Body of pancreas (tissue), 4 donors: ENCODE data around the gene CIAPIN1. TPM values are rescaled to one million over a fixed set of nuclear protein-coding genes. Genes with fewer than 3 reads are reported as not detected.

Experiments used
- ATAC-seq: fragments of 150-250 bp; one replicate; pipeline ENCODE4 v1.9.1; 2016
- DNase-seq, 4 donors: peaks; one replicate each; pipeline ENCODE4 v3.0.0-alpha.2; 2019
- H3K27ac ChIP-seq, 4 donors: fragments of 200-600 bp; sonication (generic); 1 replicate in 3 of 4; 2 replicates in 1 of 4; pipeline versions ENCODE4 v1.5.1 to v1.6.1; 2016 to 2019; ENCODE audit warnings: mild to moderate bottlenecking in 1 of 4, mixed read lengths in 1 of 4, moderate library complexity in 1 of 4
- H3K27me3 ChIP-seq, 2 donors: fragments of 200-600 bp; sonication (generic); one replicate each; pipeline ENCODE4 v1.6.0; 2016; ENCODE audit warnings: mild to moderate bottlenecking in 1 of 2
- H3K36me3 ChIP-seq, 2 donors: fragments of 200-600 bp; sonication (generic); replicated peaks in 1 of 2; 2 replicates each; pipeline ENCODE4 v1.5.1; 2016; ENCODE audit warnings: low read depth in 2 of 2; ENCODE audit not compliant: insufficient read depth in 1 of 2
- H3K4me1 ChIP-seq: fragments of 200-600 bp; sonication (generic); one replicate; pipeline ENCODE4 v1.6.0; 2016
- H3K4me3 ChIP-seq, 2 donors: fragments of 200-600 bp; sonication (generic); 1 replicate in 1 of 2; 2 replicates in 1 of 2; pipeline ENCODE4 v1.5.1; 2016 to 2019
- H3K9me3 ChIP-seq, 3 donors: fragments of 200-600 bp; sonication (generic); 1 replicate in 2 of 3; 2 replicates in 1 of 3; pipeline ENCODE4 v1.5.1; 2016
- CTCF ChIP-seq, 7 experiments: fragments of 450-650 bp in 4 of 7; fragments of 200-600 bp in 3 of 7; sonication (generic) in 3 of 7; IDR thresholded peaks; one replicate each; pipeline ENCODE4 v1.5.1; 2016 to 2019; ENCODE audit warnings: antibody characterized with exemption in 7 of 7
- POLR2A ChIP-seq, 3 donors: fragments of 450-650 bp; IDR thresholded peaks; one replicate each; pipeline ENCODE4 v1.6.1; 2016; ENCODE audit warnings: antibody characterized with exemption in 3 of 3, mild to moderate bottlenecking in 2 of 3
- WGBS, 2 donors: methylation state at CpG; one replicate each; pipeline ENCODE4 v1.1.5; 2017; 5-methylcytosine and 5-hydroxymethylcytosine counted together
- intact Hi-C: fragments of 100-400 bp; cut with DNase I; formaldehyde crosslinking; loops from one replicate; pipeline ENCODE4 v1.15.1; 2023
- total RNA-seq, 2 donors: library from RNA; depleted of rRNA; stranded (reverse); fragments of >200 nt; gene quantifications; one replicate each; pipeline ENCODE4 v1.1.0, GENCODE V29; 2016

Gene CIAPIN1
- total RNA-seq, 2 donors from 2014 or later, result 13.5 to 19.4 TPM

- DNase-seq (no peak), ATAC-seq (no peak)
- Histone ChIP-seq H3K4me1 (peaks cover 36% of the 10 kb centered on the region), H3K9me3 (no peaks in the 10 kb centered on the region), H3K27me3 (no peaks in the 10 kb centered on the region), H3K4me3 (no peak overlapping the region), H3K36me3 (peaks cover 6 to 19% of the 10 kb centered on the region in 2 donors), H3K27ac (peak overlapping the region; percentile 9 to 68 (median 24))
- intact Hi-C loops, result no loop called here
- 81 to 85% methylated on average over 8 to 9 of the region's 9 CpGs for WGBS, 2 donors
- TF ChIP-seq POLR2A (IDR thresholded peaks at IDR 0.05) (no peak), CTCF (IDR thresholded peaks at IDR 0.05) (no peak)
Measured at GRCh38 chr16:57469917-57470470, 22.8 kb upstream of the CIAPIN1 start.

GRCh38 chr16:57469046-57469445, 21.9 kb upstream of the CIAPIN1 start:
- intact Hi-C loops, result no loop called here
- H3K4me3 ChIP-seq, result no peak overlapping the region
- H3K27me3 ChIP-seq, result no peaks in the 10 kb centered on the region
- DNase-seq (no peak), ATAC-seq (no peak)
- H3K27ac ChIP-seq, result no peak overlapping the region
- H3K36me3 ChIP-seq, result peaks cover 6 to 19% of the 10 kb centered on the region in 2 donors
- TF ChIP-seq CTCF (IDR thresholded peaks at IDR 0.05) (no peak), POLR2A (IDR thresholded peaks at IDR 0.05) (no peak)
- H3K4me1 ChIP-seq, result peaks cover 44% of the 10 kb centered on the region
- 82 to 87% methylated on average over 11 of the region's 11 CpGs for WGBS, 2 donors
- no peaks in the 10 kb centered on the region for H3K9me3 ChIP-seq

- Histone ChIP-seq H3K36me3 (peaks cover 6 to 17% of the 10 kb centered on the region in 2 donors), H3K27me3 (no peaks in the 10 kb centered on the region), H3K27ac (no peak overlapping the region), H3K4me3 (no peak overlapping the region), H3K9me3 (no peaks in the 10 kb centered on the region), H3K4me1 (peaks cover 51% of the 10 kb centered on the region)
- ATAC-seq (no peak), DNase-seq (no peak)
- intact Hi-C loops, result no loop called here
- no peak for TF ChIP-seq POLR2A (IDR thresholded peaks at IDR 0.05)
- TF ChIP-seq CTCF (IDR thresholded peaks at IDR 0.05), result no peak
- 80 to 89% methylated on average over 2 of the region's 2 CpGs for WGBS, 2 donors
Measured at GRCh38 chr16:57468346-57468745, 21.2 kb upstream of the CIAPIN1 start.

- no peak for TF ChIP-seq CTCF (IDR thresholded peaks at IDR 0.05)
- TF ChIP-seq POLR2A (IDR thresholded peaks at IDR 0.05), result no peak
- DNase-seq (no peak), ATAC-seq (no peak)
- intact Hi-C loops, result no loop called here
- Histone ChIP-seq H3K9me3 (no peaks in the 10 kb centered on the region), H3K4me1 (peaks cover 26% of the 10 kb centered on the region), H3K27me3 (no peaks in the 10 kb centered on the region), H3K4me3 (no peak overlapping the region), H3K36me3 (peaks cover 6 to 9% of the 10 kb centered on the region in 2 donors), H3K27ac (no peak overlapping the region)
- WGBS, 2 donors, result 77 to 86% methylated on average over 2 of the region's 2 CpGs
Measured at GRCh38 chr16:57464523-57464922, 17.3 kb upstream of the CIAPIN1 start.

- H3K4me1 ChIP-seq, result peaks cover 26% of the 10 kb centered on the region
- H3K27ac ChIP-seq, result peak overlapping the region; percentile 55 to 81 (median 76)
- H3K27me3 ChIP-seq, result no peaks in the 10 kb centered on the region
- 0% methylated on average over 4 to 16 of the region's 16 CpGs for WGBS, 2 donors
- intact Hi-C loops, result no loop called here
- ATAC-seq (no peak), DNase-seq (no peak)
- no peak for TF ChIP-seq POLR2A (IDR thresholded peaks at IDR 0.05)
- no peak for TF ChIP-seq CTCF (IDR thresholded peaks at IDR 0.05)
- peaks cover 0 to 3% of the 10 kb centered on the region in 2 donors for H3K36me3 ChIP-seq
- H3K9me3 ChIP-seq, result no peaks in the 10 kb centered on the region
- peak overlapping the region; percentile 61 to 89 for H3K4me3 ChIP-seq
Measured at GRCh38 chr16:57462978-57463362, 15.8 kb upstream of the CIAPIN1 start.
